SU-DHL-6 (cell line): ENCODE results near the gene C18orf32.

Experiments
- H2AFZ ChIP-seq: fragments of 200-600 bp; sonication (generic); 2 replicates; pipeline ENCODE4 v1.6.1; 2014; ENCODE audit warnings: low read depth, mild to moderate bottlenecking, moderate library complexity, mixed read lengths, antibody characterized with exemption, low read length; ENCODE audit not compliant: severe bottlenecking
- H3F3A ChIP-seq: fragments of 200-600 bp; shearing (Covaris generic); 2 replicates; pipeline ENCODE4 v1.6.0; 2016; ENCODE audit warnings: antibody characterized with exemption, mild to moderate bottlenecking; ENCODE audit not compliant: insufficient read depth
- H3K27ac ChIP-seq: fragments of 200-600 bp; sonication (generic); 2 replicates; pipeline ENCODE4 v1.5.1; 2016; ENCODE audit warnings: low read depth, mild to moderate bottlenecking, low read length, moderate library complexity, mixed read lengths
- H3K27me3 ChIP-seq: fragments of 200-600 bp; sonication (generic), shearing (Covaris generic); 2 replicates; pipeline ENCODE4 v1.6.0; 2014; ENCODE audit warnings: mild to moderate bottlenecking, low read length
- H3K36me3 ChIP-seq: fragments of 200-600 bp; sonication (generic); 2 replicates; pipeline ENCODE4 v1.6.1; 2014; ENCODE audit warnings: mild to moderate bottlenecking, low read length, mixed read lengths
- H3K4me2 ChIP-seq: fragments of 300-600, 200-600 bp; shearing (Covaris generic), sonication (generic); 2 replicates; pipeline ENCODE4 v1.6.0; 2014; ENCODE audit warnings: low read length, low read depth, mild to moderate bottlenecking; ENCODE audit not compliant: poor library complexity, severe bottlenecking
- H3K4me3 ChIP-seq: fragments of 200-600 bp; sonication (generic); 2 replicates; pipeline ENCODE4 v1.5.1; 2014; ENCODE audit warnings: antibody characterized with exemption, low read length, mild to moderate bottlenecking, mixed read lengths; ENCODE audit not compliant: insufficient read depth, poor library complexity, severe bottlenecking
- H3K79me2 ChIP-seq: fragments of 200-600 bp; sonication (generic); 2 replicates; pipeline ENCODE4 v1.6.1; 2014; ENCODE audit warnings: mild to moderate bottlenecking, low read length, moderate library complexity; ENCODE audit not compliant: insufficient read depth
- H3K9ac ChIP-seq: fragments of 200-600 bp; sonication (generic); 2 replicates; pipeline ENCODE4 v1.7.0; 2014; ENCODE audit warnings: mild to moderate bottlenecking, low read length
- H3K9me2 ChIP-seq: fragments of 200-600 bp; sonication (generic); replicated peaks from 2 replicates; pipeline ENCODE4 v1.6.1; 2014; ENCODE audit warnings: low read length; ENCODE audit not compliant: insufficient read depth
- H3K9me3 ChIP-seq: fragments of 200-600 bp; sonication (generic); 2 replicates; pipeline ENCODE4 v1.6.1; 2014; ENCODE audit warnings: low read length, mixed read lengths; ENCODE audit not compliant: insufficient read depth
- H4K20me1 ChIP-seq: fragments of 200-600 bp; sonication (generic); 2 replicates; pipeline ENCODE4 v1.6.1; 2014; ENCODE audit warnings: low read depth, mild to moderate bottlenecking, antibody characterized with exemption, low read length, moderate library complexity, mixed read lengths
- EZH2phosphoT487 ChIP-seq: fragments of 200-600 bp; sonication (generic), shearing (Covaris generic); conservative IDR thresholded peaks from 2 replicates; pipeline ENCODE4 v1.6.1; 2018; ENCODE audit warnings: mild to moderate bottlenecking, antibody characterized with exemption, low read length, moderate library complexity, mixed read lengths
- TF ChIP-seq, protein P1 (sequence below): fragments of 200-600 bp; sonication (generic); IDR thresholded peaks from one replicate; pipeline ENCODE4 v1.5.1; 2017; ENCODE audit warnings: antibody characterized with exemption, mild to moderate bottlenecking, low read length, moderate library complexity; ENCODE audit not compliant: insufficient read depth, poor library complexity, severe bottlenecking

C18orf32 gene

DNA sequence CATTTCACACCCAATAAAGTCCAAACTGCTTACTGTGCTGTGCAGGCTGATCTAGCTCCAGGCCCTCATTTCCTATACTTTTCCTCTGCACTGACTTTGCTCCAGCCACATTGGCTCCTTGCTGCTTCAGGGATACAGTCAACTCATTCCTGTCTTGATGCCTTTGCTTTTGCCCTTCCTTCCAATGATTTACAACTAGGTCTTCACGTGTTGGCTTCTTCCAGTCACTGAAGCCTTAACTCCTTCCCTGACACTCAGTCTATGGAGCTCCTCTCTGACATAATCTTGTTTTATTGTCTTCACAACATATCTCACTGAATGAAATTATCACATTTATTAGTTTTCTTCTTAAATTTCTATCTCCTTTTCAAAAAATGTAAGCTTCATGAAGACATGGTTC, 16.9 kb upstream of the C18orf32 start:
- Histone ChIP-seq H3F3A (no peaks in the 10 kb centered on the region), H3K4me3 (no peak overlapping the region), H3K27me3 (no peaks in the 10 kb centered on the region), H3K9me3 (no peaks in the 10 kb centered on the region), H3K9me2 (no peaks in the 10 kb centered on the region), H3K9ac (no peak overlapping the region), H3K36me3 (no peaks in the 10 kb centered on the region), H3K4me2 (no peak overlapping the region), H3K27ac (no peak overlapping the region), H4K20me1 (no peaks in the 10 kb centered on the region), H2AFZ (no peak overlapping the region), H3K79me2 (no peaks in the 10 kb centered on the region)
- TF ChIP-seq, protein P1, sequence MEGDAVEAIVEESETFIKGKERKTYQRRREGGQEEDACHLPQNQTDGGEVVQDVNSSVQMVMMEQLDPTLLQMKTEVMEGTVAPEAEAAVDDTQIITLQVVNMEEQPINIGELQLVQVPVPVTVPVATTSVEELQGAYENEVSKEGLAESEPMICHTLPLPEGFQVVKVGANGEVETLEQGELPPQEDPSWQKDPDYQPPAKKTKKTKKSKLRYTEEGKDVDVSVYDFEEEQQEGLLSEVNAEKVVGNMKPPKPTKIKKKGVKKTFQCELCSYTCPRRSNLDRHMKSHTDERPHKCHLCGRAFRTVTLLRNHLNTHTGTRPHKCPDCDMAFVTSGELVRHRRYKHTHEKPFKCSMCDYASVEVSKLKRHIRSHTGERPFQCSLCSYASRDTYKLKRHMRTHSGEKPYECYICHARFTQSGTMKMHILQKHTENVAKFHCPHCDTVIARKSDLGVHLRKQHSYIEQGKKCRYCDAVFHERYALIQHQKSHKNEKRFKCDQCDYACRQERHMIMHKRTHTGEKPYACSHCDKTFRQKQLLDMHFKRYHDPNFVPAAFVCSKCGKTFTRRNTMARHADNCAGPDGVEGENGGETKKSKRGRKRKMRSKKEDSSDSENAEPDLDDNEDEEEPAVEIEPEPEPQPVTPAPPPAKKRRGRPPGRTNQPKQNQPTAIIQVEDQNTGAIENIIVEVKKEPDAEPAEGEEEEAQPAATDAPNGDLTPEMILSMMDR = no peak
- TF ChIP-seq EZH2phosphoT487 = no peak

DNA sequence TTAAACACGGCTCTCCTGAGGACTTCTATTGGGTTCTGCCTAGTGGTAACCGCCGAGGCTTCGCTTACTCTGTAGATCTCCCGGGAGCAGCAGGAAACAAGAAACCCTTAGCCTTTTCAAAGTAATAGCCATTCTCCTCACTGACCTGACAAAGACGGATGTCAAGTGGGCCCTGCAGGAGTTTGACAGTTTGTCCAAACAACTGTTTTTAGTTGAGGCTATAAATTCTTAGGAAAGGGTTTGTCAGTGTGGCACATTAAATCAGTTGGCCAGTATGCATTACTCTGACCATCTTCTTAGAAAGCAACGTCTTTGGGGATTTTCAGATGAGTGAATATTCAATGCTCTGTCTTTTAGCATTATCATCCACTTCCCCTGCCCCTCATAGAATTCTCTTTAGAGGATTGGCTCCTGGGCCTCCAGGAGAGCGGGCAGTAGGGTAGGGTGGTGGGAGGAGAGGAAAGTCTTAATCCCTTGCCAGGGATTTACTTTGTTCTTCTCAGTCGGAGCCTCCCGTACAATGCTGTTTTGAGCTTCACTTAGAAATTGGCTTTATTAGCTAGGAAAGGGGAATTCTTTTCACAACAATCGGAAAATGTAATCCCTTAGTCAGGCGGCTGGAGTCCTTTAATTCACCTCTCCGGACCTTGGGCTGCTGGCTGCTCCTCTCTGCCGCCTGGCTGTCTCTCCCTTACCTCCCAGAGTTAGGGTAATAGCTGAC, 13.3 kb upstream of the C18orf32 start:
- H4K20me1 ChIP-seq = no peaks in the 10 kb centered on the region
- no peak overlapping the region for H3K9ac ChIP-seq
- H3K9me3 ChIP-seq = no peaks in the 10 kb centered on the region
- H3K36me3 ChIP-seq = no peaks in the 10 kb centered on the region
- TF ChIP-seq EZH2phosphoT487 = no peak
- TF ChIP-seq, protein P1 = no peak
- H3K79me2 ChIP-seq = no peaks in the 10 kb centered on the region
- no peak overlapping the region for H3K4me3 ChIP-seq
- no peak overlapping the region for H3K27ac ChIP-seq
- H3K9me2 ChIP-seq = no peaks in the 10 kb centered on the region
- H3K4me2 ChIP-seq = no peak overlapping the region
- H3K27me3 ChIP-seq = no peaks in the 10 kb centered on the region
- H3F3A ChIP-seq = no peaks in the 10 kb centered on the region
- H2AFZ ChIP-seq = no peak overlapping the region

DNA sequence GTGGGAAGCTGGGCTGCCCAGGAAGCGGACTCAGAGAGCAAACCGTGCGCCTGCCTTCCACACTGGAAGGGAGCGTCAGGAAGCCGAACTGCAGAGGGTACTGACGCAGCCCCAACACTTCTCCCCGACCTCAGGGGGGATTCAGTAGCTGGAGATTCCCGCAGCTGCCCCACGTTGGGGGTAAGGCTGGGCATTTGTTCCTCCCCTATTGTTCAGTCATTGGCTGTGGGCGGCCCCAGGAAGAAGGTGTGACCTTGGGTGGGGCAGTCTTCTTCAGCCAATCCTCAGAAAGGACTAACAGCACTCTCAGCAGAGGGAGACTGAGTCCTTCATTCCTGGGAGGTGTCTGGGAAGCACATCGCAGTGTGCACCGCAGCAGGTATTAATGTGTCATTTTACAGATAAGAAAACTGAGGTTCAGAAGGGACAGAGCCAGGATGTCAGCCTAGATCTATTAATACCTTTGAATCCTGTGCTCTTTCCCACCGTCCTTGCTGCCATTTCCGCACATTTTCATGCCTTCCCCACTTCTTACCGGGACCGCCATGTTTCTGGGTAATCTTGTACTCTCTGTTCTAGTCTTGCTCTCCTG, 12.1 kb upstream of the C18orf32 start:
- H3K79me2 ChIP-seq = no peaks in the 10 kb centered on the region
- no peak overlapping the region for H3K9ac ChIP-seq
- TF ChIP-seq EZH2phosphoT487 = no peak
- TF ChIP-seq, protein P1 = no peak
- H3K36me3 ChIP-seq = no peaks in the 10 kb centered on the region
- H3F3A ChIP-seq = no peaks in the 10 kb centered on the region
- H3K4me3 ChIP-seq = no peak overlapping the region
- peak overlapping the region; percentile 10 for H3K4me2 ChIP-seq
- no peaks in the 10 kb centered on the region for H3K9me3 ChIP-seq
- H3K27ac ChIP-seq = no peak overlapping the region
- no peaks in the 10 kb centered on the region for H3K9me2 ChIP-seq
- H2AFZ ChIP-seq = peak overlapping the region; percentile 5
- no peaks in the 10 kb centered on the region for H4K20me1 ChIP-seq
- no peaks in the 10 kb centered on the region for H3K27me3 ChIP-seq
